ENCODE measurements around the gene A3GALT2. TPM values are rescaled to one million over a fixed set of nuclear protein-coding genes. Genes with fewer than 3 reads are reported as not detected.

A3GALT2 gene
- total RNA-seq, 1 experiment from 2014 or later: not detected

- Histone ChIP-seq H3K18ac (ENCODE audit: insufficient read length, low read depth, low read length) (no peak overlapping the region), H3K23me2 (ENCODE audit: insufficient read length, low read depth, low read length, poor library complexity, severe bottlenecking) (no peaks in the 10 kb centered on the region), H2AFZ (ENCODE audit: low read length) (no peak overlapping the region), H3K4me2 (ENCODE audit: insufficient read depth, insufficient read length, low read length) (no peak overlapping the region), H3K79me2 (ENCODE audit: insufficient read depth, low read length) (no peaks in the 10 kb centered on the region), H2AK5ac (ENCODE audit: insufficient read length, low read length) (no peak overlapping the region), H3K79me1 (ENCODE audit: insufficient read depth, low read depth, low read length, poor library complexity, severe bottlenecking) (no peaks in the 10 kb centered on the region), H3K14ac (ENCODE audit: insufficient read depth, low read length) (no peak overlapping the region), H4K5ac (ENCODE audit: insufficient read length, low read depth, low read length) (no peak overlapping the region), H2BK120ac (ENCODE audit: low read depth, low read length, poor library complexity, severe bottlenecking) (no peak overlapping the region), H2BK5ac (ENCODE audit: insufficient read length, low read length) (no peak overlapping the region), H3K4me1 (ENCODE audit: insufficient read depth, low read length) (no peaks in the 10 kb centered on the region), H3K23ac (ENCODE audit: insufficient read length, low read depth, low read length) (no peak overlapping the region), H3K27me3 (ENCODE audit: insufficient read depth, low read length) (no peaks in the 10 kb centered on the region), H3K56ac (ENCODE audit: insufficient read length, low read depth, low read length) (no peak overlapping the region), H2BK12ac (ENCODE audit: insufficient read length, low read depth, low read length) (no peak overlapping the region), H3K27ac (ENCODE audit: insufficient read length, low read depth, low read length) (no peak overlapping the region), H4K20me1 (ENCODE audit: control insufficient read depth, insufficient read depth, insufficient read length) (no peaks in the 10 kb centered on the region), H2BK15ac (ENCODE audit: low read depth, low read length) (no peak overlapping the region), H4K91ac (ENCODE audit: insufficient read length, low read depth, low read length) (no peak overlapping the region), H3K4ac (ENCODE audit: low read depth, low read length) (no peak overlapping the region), H3K9ac (ENCODE audit: extremely low read depth, insufficient read length, low read length) (no peak overlapping the region), H3K9me3 (ENCODE audit: control insufficient read depth, low read depth, low read length) (no peaks in the 10 kb centered on the region), H4K8ac (replicated peaks; ENCODE audit: insufficient read length, low read depth, low read length) (no peak overlapping the region), H3T11ph (ENCODE audit: low read length) (no peak overlapping the region), H2BK20ac (ENCODE audit: low read depth, low read length, poor library complexity, severe bottlenecking) (no peak overlapping the region)
- peaks cover 0 to 2% of the 10 kb centered on the region in 2 experiments; a peak in 1 of 4 replicates for H3K4me1 Mint-ChIP-seq
- peaks cover 13 to 46% (median 44%) of the 10 kb centered on the region in 3 experiments; a peak in 6 of 7 replicates for H3K36me3 Mint-ChIP-seq (ENCODE audit: insufficient read depth in 1 of 3, low read depth in 3 of 3)
- H3K27me3 Mint-ChIP-seq (ENCODE audit: low read depth): no peaks in the 10 kb centered on the region
- H3K27ac Mint-ChIP-seq: no peak overlapping the region
- DNase-seq: no peak
- H3K9me3 Mint-ChIP-seq: no peaks in the 10 kb centered on the region
- no peak overlapping the region for H3K4me3 Mint-ChIP-seq
- no peak for TF ChIP-seq CTCF (conservative IDR thresholded peaks at IDR 0.05)
- no CpG with 5 or more reads among the region's 3 CpGs for WGBS (ENCODE audit: extremely low coverage, insufficient read length, low lambda C conversion rate)
Observed at GRCh38 chr1:33282791-33283190, 38.1 kb downstream of the A3GALT2 start.

Measured in H9 (cell line).